ENCODE measurements around the gene VPS39.

The VPS39 gene

DNA sequence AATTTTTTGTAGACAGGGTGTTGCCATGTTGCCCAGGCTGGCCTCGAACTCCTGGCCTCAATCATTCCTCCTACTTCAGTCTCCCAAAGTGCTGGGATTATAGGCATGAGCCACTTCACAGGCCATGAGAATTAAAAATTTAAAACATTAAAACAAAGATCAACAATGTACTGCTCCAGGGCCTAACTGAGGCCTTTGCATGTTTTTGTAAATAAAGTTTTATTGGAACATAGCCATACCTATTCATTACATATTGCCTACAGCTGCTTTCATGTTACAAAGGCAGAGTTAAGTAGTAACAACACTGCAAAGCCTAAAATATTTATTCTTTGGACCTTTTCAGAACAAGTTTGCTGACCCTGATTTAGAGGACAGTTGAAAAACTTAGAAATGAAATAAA, 9.6 kb downstream of the VPS39 start:
- DNase-seq (ENCODE audit: low read depth in 3 of 3): no peak

DNA sequence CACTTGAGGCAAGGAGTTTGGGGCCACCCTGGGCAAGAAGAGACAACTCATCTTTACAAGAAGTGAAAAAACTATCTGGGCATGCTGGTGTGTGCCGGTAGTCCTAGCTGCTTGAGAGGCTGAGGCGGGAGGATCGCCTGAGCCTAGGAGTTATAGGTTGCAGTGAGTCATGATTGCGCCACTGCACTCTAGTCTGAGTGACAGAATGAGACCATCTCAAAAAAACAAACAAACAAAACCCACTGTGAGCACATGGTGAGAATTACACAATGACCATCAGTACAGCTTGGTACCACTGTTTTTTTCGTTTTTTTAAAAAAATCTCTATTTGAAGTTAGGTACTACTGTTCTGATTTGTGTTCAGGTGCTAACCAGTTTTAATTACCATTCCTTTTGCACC, 13.6 kb downstream of the VPS39 start:
- DNase-seq (ENCODE audit: low read depth in 3 of 3): no peak

DNA sequence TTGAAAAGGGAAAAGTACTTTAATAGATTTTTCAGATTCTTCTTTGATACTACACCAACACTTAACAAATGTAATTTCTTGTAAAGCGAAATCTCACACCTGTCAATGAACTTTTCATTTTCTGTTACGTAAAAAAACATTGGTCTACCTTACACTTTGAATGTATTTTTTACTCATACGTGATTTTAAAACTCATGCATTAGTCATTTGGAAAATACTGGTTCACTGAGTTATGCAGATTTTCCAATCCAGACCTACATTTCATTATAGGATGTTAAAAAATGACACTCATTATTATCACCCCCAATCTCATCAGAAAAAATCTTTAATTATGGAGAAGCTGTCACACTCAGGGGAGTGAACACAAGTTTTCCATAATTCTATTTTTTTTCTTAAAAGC, 14.7 kb downstream of the VPS39 start:
- DNase-seq (ENCODE audit: low read depth in 3 of 3): no peak

DNA sequence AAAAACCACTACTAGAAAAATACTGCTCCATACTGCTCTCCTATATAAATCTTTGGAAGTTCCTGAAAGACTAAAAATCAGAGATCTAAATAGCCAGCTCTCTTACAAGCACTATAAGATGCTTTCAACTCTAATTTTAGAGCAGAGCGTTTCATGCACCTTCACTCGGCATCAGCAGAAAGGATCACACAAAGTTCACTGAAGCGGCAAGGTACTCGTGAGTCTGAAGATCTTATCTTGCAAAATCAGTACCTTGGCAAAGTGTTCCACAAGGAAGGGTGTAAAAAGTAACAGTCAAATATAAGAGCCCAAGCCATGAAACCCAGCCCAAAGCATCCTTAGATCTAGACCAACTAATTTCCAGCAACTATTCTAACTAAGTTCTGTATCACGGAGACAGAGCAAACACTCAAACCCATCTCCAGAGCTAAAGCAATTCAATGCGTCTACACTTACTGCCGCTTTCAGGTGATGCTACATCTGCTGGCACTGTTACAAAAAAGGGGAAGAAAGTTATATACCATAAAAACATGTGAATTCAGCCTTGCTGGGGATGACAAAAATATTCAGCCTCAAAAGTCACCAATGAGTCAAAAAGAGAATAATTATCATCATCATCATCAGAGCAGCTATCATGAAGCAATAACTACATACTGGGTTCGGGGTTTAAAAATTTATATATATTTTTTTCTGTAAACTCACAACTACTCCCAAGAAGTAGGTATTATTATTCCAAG, 16.3 kb downstream of the VPS39 start:
- DNase-seq (ENCODE audit: low read depth in 3 of 3): no peak

DNA sequence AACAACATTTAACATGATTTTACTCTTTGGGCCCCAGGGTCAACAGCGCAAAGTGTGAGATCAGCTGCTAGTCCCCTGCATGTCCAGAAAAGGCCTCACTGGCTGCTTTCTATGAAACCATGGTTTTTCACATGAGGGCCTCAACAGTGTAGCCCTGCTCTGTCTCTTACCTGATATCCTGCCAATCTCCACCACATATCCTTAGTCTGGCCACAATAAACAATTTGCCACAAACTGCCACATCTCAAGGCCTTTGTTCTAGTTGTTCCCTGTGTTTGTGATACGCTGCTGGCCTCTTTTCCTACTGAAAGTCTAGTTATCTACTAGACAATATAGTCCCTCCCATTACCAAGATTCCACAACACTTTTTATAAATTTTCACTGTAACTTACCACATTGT, 17.7 kb downstream of the VPS39 start:
- no peak for DNase-seq (ENCODE audit: low read depth in 3 of 3)

DNA sequence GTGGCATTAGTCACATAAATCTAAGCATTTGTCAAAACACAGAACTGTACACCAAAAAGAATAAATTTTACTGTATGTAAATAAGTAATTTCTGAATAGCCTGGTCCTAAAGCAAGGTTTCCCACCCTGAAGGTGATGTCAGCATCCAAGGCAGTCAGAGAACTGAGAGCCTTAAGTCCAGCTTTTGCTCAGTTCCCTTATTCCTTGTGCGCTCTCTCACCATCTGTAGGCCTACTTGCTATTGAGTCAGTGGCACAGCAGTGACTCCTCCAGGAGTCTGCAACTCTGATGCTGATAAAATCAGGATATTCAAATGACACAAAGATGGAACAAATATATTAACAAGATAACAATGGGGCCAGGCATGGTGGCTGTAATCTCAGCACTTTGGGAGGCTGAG, 22.3 kb downstream of the VPS39 start:
- DNase-seq (ENCODE audit: low read depth in 3 of 3): no peak

DNA sequence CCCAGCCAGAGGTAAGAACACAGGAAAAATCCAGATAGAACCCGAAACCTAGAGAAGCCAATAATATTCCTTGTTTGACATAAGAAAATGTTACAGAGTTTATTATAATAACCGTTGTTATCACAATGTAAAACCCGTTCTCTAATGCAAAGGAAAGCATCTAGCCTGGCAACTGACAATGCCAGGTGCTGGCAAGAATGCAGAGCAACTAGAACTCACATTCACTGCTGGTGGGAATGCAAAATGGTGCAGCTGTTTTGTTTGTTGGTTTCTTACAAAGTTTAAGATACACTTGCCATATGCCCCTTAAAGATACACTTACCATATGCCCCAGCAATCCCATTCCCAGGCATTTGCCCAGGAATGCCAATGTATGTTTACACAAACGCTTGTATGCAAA, 23.4 kb downstream of the VPS39 start:
- DNase-seq (ENCODE audit: low read depth in 3 of 3): no peak

DNA sequence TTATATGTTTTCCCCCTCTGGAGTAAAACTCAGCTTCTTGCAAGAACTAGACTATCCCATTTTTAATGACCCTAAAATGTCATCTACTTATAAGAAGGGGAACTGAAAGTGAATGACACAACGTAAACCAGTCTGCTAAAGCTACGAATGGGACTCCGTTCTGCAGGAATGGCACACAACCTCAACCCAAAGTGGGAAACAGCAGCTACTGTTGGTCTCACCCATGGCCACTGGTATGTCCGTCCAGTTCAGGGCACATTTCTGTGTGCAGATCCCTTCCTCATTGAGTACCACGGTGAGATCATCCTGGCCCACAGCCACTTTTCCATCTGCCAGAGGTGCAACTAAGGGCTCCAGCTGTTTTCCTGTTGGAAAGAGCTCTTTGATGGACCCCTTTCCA, 23.8 kb downstream of the VPS39 start:
- no peak for DNase-seq (ENCODE audit: low read depth in 3 of 3)

DNA sequence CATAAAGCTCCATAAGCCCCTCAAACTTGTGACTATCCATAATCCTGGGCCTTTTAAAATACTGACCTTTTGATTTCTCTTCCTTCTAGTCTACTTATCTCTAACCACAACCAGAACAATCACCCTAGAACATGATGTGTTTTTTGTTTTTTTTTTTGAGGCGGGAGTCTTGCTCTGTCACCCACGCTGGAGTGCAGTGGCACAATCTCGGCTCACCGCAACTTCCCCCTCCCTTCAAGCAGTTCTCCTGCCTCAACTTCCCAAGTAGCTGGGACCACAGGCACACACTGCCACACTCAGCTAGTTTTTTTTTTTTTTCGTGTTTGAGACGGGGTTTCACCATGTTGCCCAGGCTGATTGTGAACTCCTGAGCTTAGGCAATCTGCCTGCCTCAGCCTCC, 25.1 kb downstream of the VPS39 start:
- DNase-seq (ENCODE audit: low read depth in 3 of 3): no peak

DNA sequence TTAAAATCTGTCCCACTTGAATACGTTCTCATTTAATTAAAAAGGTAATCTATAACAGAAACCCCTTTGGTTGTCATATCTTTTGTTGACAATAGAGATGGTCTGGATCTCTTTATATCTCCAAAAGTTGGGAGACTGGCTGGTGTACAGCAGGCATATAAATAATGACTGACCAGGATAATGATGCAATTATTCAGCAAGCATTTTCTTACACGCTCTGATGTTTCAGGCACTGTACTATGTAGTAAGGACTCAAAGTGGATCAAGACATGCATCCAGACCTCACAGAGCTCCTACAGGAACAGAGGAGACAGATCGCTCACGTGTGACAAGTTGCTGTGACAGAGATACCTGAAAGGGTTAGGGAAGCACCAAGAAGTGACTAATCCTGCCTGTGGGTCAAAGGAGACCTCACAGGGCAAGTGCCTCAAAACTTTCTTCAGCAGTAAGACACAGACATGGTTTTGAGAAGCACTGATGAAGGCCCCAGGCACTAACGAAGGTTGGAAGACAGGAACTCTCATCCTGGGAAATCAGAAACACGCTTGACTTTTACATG, 25.7 kb downstream of the VPS39 start:
- DNase-seq (ENCODE audit: low read depth in 3 of 3): no peak

DNA sequence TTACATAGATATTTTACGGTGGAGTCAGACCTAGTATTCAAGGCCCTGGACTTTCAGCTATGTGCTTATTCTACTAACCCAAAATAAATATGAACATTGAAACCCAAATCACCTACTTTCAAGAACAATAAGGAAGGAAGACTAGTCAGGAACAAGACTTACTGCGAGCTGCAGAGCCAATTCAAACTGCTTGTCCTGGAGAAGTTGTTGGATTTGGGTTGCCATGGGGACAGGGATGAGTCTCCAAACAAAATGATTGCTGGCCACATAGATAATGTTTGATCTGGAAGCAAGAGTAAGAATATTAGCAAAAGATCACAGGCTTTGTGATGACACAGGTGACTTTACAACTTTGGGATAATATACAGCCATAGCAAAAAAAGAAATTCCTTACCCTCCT, 30.0 kb downstream of the VPS39 start:
- no peak for DNase-seq (ENCODE audit: low read depth in 3 of 3)

DNA sequence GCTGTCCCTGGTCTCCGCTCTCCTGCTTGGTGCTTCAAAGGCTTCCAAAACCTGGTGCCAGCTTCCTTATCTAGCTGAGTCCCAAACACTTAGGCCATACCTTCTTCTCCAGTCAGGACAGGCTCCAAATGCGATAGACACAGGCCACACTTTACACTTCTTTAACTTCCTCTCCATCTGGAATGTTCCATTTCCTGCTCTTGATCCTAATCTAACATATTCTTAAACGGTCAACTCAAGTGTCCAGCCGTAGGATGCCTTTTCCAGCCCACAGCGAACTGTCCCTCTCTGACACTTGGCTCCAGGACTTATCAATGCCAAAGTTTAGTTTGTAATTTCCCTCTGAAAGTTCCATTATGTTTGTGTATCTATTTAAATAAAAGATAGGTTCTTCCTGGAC, 32.4 kb downstream of the VPS39 start:
- DNase-seq (ENCODE audit: low read depth in 3 of 3): no peak

DNA sequence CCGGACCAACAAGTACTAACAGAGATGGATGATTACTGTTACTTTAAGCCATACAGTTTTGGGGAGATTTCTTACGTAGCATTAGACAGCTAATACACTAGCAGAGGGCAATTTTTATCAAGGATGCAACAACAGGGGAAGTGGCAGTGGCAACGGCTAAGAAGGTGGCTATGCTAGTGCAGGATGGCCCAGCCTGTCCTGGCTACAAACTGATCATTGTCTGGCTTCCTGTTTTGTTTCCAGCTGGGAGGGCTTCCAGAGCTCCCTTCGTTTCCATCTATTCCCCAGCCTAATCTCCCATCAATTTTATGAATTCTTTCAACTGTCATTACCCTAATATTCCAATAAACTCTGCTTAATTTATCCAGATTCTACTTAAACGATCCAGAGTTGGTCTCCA, 35.6 kb downstream of the VPS39 start:
- DNase-seq (ENCODE audit: low read depth in 3 of 3): no peak

DNA sequence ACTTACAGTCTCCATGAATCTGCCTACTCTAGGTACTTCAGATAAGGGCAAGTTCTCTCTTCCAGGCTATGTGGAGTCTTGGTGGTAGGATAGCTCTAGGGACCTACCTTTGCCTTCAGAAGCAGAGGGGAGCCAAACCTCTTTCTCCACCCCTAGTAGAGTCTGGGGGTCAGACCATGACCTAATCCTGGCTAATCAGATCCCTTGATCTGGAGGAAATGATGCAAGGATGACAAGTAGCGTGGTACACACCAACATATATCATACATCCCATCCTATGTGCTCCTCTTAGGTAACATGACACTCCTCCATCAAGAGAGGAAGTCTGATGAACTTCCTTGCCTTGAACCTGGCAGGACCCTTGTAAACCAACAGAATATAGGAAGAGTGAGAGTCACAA, 36.3 kb downstream of the VPS39 start:
- no peak for DNase-seq (ENCODE audit: low read depth in 3 of 3)

DNA sequence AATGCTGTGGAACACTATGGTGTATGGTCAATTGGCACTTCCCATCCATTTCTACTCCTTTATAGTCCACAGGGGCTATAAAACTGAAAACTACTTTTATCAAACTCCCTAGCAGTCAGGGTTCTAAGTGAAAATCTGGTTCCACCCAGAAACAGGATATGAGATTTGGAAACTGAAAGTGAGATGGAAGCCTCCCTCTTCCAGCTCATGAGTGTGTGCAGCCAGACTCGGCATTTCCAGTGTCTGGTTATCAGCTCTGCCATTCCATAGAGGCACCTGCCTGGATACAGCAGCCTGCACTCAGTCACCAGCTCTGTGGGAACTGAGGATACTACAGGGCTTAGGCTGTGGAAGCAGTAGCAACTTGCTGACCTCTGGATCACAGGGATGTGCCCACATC, 37.0 kb downstream of the VPS39 start:
- no peak for DNase-seq (ENCODE audit: low read depth in 3 of 3)

DNA sequence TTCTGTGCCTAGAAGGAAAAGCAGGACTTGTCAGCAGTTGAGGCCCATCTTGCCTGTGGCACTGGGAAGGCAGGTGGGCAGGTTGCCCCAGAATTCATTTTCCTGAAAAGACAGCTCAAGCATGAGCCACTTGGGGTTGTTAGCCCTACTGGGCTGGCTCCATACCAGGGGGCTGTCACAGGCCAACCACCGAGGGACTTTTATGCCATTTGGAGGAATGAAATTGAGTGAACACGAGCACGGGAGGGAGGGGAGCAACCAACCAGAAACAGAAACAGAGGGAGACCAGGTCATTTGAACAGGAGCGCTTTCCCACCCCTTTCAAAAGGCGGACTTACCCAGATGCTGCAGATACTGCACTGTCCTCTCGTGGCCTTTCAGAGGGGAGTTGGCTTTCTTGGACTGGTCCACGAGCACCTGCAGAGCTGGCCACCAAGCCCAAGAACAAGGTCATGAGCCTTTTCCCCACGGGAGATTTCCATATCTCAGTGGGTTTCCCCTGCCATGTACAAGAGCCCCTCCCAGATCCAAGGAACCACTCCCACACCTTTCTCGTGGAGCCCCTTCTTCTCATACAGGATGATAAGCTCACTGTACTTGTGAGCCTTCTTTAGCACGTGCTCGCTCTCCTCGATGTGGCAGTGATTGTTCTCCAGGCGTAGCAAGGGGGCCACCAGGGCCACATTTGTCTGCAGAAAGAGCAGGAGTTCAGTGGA, 41.7 kb downstream of the VPS39 start:
- no peak for DNase-seq (ENCODE audit: low read depth in 3 of 3)

DNA sequence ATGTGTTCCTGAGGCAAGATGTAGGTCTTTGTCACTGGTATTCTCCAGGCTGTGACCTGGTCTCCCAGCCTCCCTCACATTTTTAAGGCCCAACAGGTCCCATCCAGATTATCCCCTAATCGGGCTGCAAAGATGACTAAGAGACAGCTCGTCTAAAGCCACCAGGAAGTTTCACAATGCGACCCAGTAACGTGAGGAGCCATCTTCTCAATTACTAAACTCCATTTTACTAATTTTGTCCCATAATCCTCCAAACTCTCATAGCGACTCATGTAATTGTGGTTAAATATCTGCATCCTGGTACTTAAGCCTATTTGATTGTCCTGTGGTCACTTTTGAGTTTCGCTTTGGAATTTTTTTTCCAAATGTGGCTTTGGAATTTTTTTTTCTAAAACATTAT, 43.0 kb downstream of the VPS39 start:
- DNase-seq (ENCODE audit: low read depth in 3 of 3): no peak

DNA sequence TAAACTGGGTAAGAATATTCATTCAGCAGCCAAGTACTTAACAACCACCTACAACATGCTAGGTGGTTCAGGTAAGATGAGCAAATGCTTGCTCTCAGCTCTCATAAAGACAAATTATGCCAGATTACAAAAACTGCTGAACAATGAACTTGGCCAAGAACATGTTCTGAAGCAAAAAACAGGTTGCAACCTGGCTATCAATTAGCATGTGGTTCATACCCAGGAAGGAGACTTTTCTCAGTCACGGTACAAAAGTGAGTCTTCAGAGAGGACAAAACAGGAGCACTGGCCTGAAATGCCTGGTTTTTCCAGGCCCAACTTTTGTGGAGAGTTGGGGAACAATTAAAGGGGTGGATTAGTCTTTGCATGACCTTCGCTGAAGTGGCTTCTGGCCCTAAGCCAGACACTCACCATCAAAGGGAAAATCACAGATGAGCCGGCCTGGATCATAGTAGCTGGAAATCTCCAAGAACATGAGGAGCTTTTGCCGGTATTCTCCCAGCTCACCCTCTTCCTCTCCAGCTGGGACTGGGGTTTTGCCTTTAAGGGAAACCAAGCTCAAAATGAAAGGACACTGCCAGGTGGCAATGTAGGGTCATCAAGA, 44.1 kb downstream of the VPS39 start:
- no peak for DNase-seq (ENCODE audit: low read depth in 3 of 3)

DNA sequence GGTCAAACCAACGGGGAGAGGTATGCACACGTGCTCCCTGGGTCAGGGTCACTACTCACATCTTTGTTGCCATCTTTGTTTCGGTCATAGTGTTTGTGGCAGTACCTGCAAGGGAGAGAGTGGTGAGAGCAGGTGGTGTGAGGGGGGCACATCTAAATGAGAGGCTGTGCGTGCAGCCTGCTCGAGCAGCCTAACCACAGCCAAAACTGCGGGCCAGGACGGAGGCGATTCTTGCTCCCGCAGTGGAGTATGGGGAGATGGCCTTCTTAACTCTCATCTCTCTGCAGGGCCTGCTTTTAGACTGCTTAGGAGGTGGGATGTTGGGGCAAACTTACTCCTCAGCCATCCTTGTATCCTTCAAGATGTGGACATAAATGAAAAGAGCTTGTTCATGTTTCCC, 44.8 kb downstream of the VPS39 start:
- DNase-seq (ENCODE audit: low read depth in 3 of 3): no peak

DNA sequence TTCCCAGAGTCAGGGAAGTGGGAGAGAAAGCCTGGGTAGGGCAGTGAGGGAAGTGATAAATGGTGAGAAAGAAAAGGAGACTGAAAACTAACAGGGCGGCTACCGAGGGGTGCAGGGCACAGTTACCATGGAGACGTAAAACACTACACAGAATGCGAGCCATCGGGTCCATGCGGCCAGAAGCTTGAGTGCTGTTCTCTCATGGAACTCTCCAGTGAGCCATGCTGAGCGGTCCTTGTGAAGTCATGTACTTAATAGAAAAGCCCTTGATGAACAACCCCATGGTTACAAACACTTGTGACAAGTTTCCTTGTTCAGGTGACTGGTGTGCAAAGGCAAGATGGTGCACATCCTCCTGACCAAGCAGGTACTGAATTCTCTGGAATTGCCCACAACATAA, 48.0 kb downstream of the VPS39 start:
- DNase-seq (ENCODE audit: low read depth in 3 of 3): no peak

DNA sequence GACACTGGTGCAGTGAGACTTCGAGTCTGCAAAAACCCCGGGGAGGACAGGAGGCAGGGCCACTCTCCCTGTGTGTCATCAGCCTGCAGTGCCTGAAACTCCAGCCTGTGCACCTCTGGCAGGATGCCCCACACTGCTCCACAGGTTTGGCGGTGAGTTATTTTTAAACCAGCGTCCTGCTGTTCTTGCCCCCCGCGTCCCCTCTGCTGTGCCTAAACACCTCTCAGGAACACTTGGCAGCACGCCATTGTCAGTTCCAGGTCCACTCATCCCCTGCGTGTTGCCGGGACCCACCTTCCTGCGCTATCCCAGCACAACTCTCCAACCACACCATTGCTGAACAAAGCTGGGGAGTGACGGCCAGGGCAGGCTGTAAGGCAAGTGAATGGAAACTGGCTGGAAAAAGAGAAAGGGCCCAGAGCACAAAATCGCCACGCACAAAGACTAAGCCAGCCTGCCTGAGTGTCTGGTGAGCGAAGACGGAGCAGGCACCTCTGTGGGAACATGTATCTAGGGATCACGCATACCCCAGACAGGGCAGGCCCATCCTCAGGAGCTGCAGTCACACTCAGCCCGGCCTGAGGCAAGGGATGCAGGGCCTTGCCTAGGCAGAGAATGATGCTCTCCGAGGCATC, 48.6 kb downstream of the VPS39 start:
- no peak for DNase-seq (ENCODE audit: low read depth in 3 of 3)

DNA sequence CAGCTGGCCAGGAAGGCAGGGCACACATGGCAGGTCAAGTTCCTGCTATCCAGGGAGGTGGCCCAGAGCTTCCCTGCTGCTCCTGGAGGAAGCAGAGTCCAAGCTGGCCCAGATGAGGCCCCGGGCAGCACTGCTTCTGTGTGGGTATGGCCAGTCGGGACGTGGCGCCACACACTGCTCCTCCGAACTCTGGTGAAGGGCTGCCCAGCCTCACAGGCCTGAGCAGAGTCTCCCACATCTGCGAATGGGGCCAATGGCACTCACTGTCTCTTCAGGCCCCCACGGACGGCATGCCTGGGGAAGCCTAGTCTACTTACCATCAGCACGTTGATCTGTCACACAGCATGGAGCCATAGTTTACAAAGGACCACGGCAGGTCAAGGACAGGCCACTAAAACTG, 49.2 kb downstream of the VPS39 start:
- DNase-seq (ENCODE audit: low read depth in 3 of 3): no peak

Measured in stimulated activated CD4-positive, alpha-beta T cell treated with anti-CD3 and anti-CD28 coated beads, TNF-alpha, amount 100 ng/mL, for 48 hours (primary cell).